ENCODE results near the gene ADCY2. TPM values are rescaled to one million over a fixed set of nuclear protein-coding genes. Genes with fewer than 3 reads are reported as not detected.

ADCY2 gene
- total and polyA plus RNA-seq, 4 donors: 25.4 to 145 (median 71.1) TPM

GRCh38 chr5:7653046-7653445, 257.1 kb downstream of the ADCY2 start:
- Histone ChIP-seq H3K27me3 (ENCODE audit: control insufficient read depth, insufficient read depth, low read length) (no peaks in the 10 kb centered on the region), H3K36me3 (ENCODE audit: control insufficient read depth, insufficient read depth, low read length) (no peaks in the 10 kb centered on the region), H3K27ac (ENCODE audit: low read depth, low read length) (no peak overlapping the region), H3K4me3 (ENCODE audit: low read depth, low read length) (no peak overlapping the region), H3K4me1 (ENCODE audit: control insufficient read depth, insufficient read depth, low read length) (peaks cover 11% of the 10 kb centered on the region), H3K9me3 (ENCODE audit: control insufficient read depth, insufficient read depth, low read length) (peaks cover 1% of the 10 kb centered on the region)
- WGBS (ENCODE audit: insufficient coverage): no CpG with 5 or more reads among the region's 6 CpGs
- peak in 1 of 6 donors; percentile 17 for DNase-seq (ENCODE audit: low read depth in 4 of 6, low spot score in 6 of 6)

- Histone ChIP-seq H3K4me3 (ENCODE audit: low read depth, low read length) (no peak overlapping the region), H3K36me3 (ENCODE audit: control insufficient read depth, insufficient read depth, low read length) (no peaks in the 10 kb centered on the region), H3K4me1 (ENCODE audit: control insufficient read depth, insufficient read depth, low read length) (peaks cover 5% of the 10 kb centered on the region), H3K27me3 (ENCODE audit: control insufficient read depth, insufficient read depth, low read length) (no peaks in the 10 kb centered on the region), H3K27ac (ENCODE audit: low read depth, low read length) (no peak overlapping the region), H3K9me3 (ENCODE audit: control insufficient read depth, insufficient read depth, low read length) (peaks cover 1% of the 10 kb centered on the region)
- 95% methylated on average over 3 of the region's 3 CpGs for WGBS (ENCODE audit: insufficient coverage)
- no peak for DNase-seq (ENCODE audit: low read depth in 4 of 6, low spot score in 6 of 6)
Measured at GRCh38 chr5:7657153-7657552, 261.2 kb downstream of the ADCY2 start.

GRCh38 chr5:7659420-7659819, 263.5 kb downstream of the ADCY2 start:
- Histone ChIP-seq H3K27me3 (ENCODE audit: control insufficient read depth, insufficient read depth, low read length) (no peaks in the 10 kb centered on the region), H3K4me3 (ENCODE audit: low read depth, low read length) (no peak overlapping the region), H3K4me1 (ENCODE audit: control insufficient read depth, insufficient read depth, low read length) (peaks cover 5% of the 10 kb centered on the region), H3K36me3 (ENCODE audit: control insufficient read depth, insufficient read depth, low read length) (no peaks in the 10 kb centered on the region), H3K9me3 (ENCODE audit: control insufficient read depth, insufficient read depth, low read length) (no peaks in the 10 kb centered on the region), H3K27ac (ENCODE audit: low read depth, low read length) (no peak overlapping the region)
- WGBS (ENCODE audit: insufficient coverage): no CpG with 5 or more reads among the region's 4 CpGs
- DNase-seq (ENCODE audit: low read depth in 4 of 6, low spot score in 6 of 6): no peak

GRCh38 chr5:7662289-7662688, 266.4 kb downstream of the ADCY2 start:
- Histone ChIP-seq H3K4me1 (ENCODE audit: control insufficient read depth, insufficient read depth, low read length) (peaks cover 3% of the 10 kb centered on the region), H3K9me3 (ENCODE audit: control insufficient read depth, insufficient read depth, low read length) (no peaks in the 10 kb centered on the region), H3K4me3 (ENCODE audit: low read depth, low read length) (no peak overlapping the region), H3K27ac (ENCODE audit: low read depth, low read length) (no peak overlapping the region), H3K36me3 (ENCODE audit: control insufficient read depth, insufficient read depth, low read length) (no peaks in the 10 kb centered on the region), H3K27me3 (ENCODE audit: control insufficient read depth, insufficient read depth, low read length) (no peaks in the 10 kb centered on the region)
- WGBS (ENCODE audit: insufficient coverage): 95% methylated on average over 5 of the region's 6 CpGs
- no peak for DNase-seq (ENCODE audit: low read depth in 4 of 6, low spot score in 6 of 6)

GRCh38 chr5:7663808-7664207, 267.9 kb downstream of the ADCY2 start:
- H3K4me3 ChIP-seq (ENCODE audit: low read depth, low read length): no peak overlapping the region
- H3K27ac ChIP-seq (ENCODE audit: low read depth, low read length): no peak overlapping the region
- no peaks in the 10 kb centered on the region for H3K9me3 ChIP-seq (ENCODE audit: control insufficient read depth, insufficient read depth, low read length)
- no peaks in the 10 kb centered on the region for H3K27me3 ChIP-seq (ENCODE audit: control insufficient read depth, insufficient read depth, low read length)
- WGBS (ENCODE audit: insufficient coverage): 89% methylated on average over 2 of the region's 3 CpGs
- H3K4me1 ChIP-seq (ENCODE audit: control insufficient read depth, insufficient read depth, low read length): peaks cover 3% of the 10 kb centered on the region
- no peak for DNase-seq (ENCODE audit: low read depth in 4 of 6, low spot score in 6 of 6)
- H3K36me3 ChIP-seq (ENCODE audit: control insufficient read depth, insufficient read depth, low read length): no peaks in the 10 kb centered on the region

GRCh38 chr5:7664208-7664607, 268.3 kb downstream of the ADCY2 start:
- H3K4me1 ChIP-seq (ENCODE audit: control insufficient read depth, insufficient read depth, low read length): peaks cover 3% of the 10 kb centered on the region
- DNase-seq (ENCODE audit: low read depth in 4 of 6, low spot score in 6 of 6): no peak
- H3K36me3 ChIP-seq (ENCODE audit: control insufficient read depth, insufficient read depth, low read length): no peaks in the 10 kb centered on the region
- no peaks in the 10 kb centered on the region for H3K27me3 ChIP-seq (ENCODE audit: control insufficient read depth, insufficient read depth, low read length)
- no CpG with 5 or more reads among the region's 2 CpGs for WGBS (ENCODE audit: insufficient coverage)
- H3K27ac ChIP-seq (ENCODE audit: low read depth, low read length): no peak overlapping the region
- H3K4me3 ChIP-seq (ENCODE audit: low read depth, low read length): no peak overlapping the region
- no peaks in the 10 kb centered on the region for H3K9me3 ChIP-seq (ENCODE audit: control insufficient read depth, insufficient read depth, low read length)

- Histone ChIP-seq H3K4me3 (ENCODE audit: low read depth, low read length) (no peak overlapping the region), H3K36me3 (ENCODE audit: control insufficient read depth, insufficient read depth, low read length) (no peaks in the 10 kb centered on the region), H3K9me3 (ENCODE audit: control insufficient read depth, insufficient read depth, low read length) (no peaks in the 10 kb centered on the region), H3K27ac (ENCODE audit: low read depth, low read length) (no peak overlapping the region), H3K4me1 (ENCODE audit: control insufficient read depth, insufficient read depth, low read length) (peaks cover 3% of the 10 kb centered on the region), H3K27me3 (ENCODE audit: control insufficient read depth, insufficient read depth, low read length) (no peaks in the 10 kb centered on the region)
- no peak for DNase-seq (ENCODE audit: low read depth in 4 of 6, low spot score in 6 of 6)
- WGBS (ENCODE audit: insufficient coverage): 93% methylated on average over 2 of the region's 5 CpGs
Measured at GRCh38 chr5:7667216-7667767, 271.4 kb downstream of the ADCY2 start.

- no peaks in the 10 kb centered on the region for H3K9me3 ChIP-seq (ENCODE audit: control insufficient read depth, insufficient read depth, low read length)
- H3K27ac ChIP-seq (ENCODE audit: low read depth, low read length): no peak overlapping the region
- WGBS (ENCODE audit: insufficient coverage): 100% methylated on average over 1 of the region's 1 CpG
- H3K36me3 ChIP-seq (ENCODE audit: control insufficient read depth, insufficient read depth, low read length): no peaks in the 10 kb centered on the region
- no peaks in the 10 kb centered on the region for H3K27me3 ChIP-seq (ENCODE audit: control insufficient read depth, insufficient read depth, low read length)
- H3K4me3 ChIP-seq (ENCODE audit: low read depth, low read length): no peak overlapping the region
- no peak for DNase-seq (ENCODE audit: low read depth in 4 of 6, low spot score in 6 of 6)
- peaks cover 7% of the 10 kb centered on the region for H3K4me1 ChIP-seq (ENCODE audit: control insufficient read depth, insufficient read depth, low read length)
Measured at GRCh38 chr5:7668161-7668560, 272.2 kb downstream of the ADCY2 start.

- Histone ChIP-seq H3K4me1 (ENCODE audit: control insufficient read depth, insufficient read depth, low read length) (peaks cover 11% of the 10 kb centered on the region), H3K9me3 (ENCODE audit: control insufficient read depth, insufficient read depth, low read length) (no peaks in the 10 kb centered on the region), H3K36me3 (ENCODE audit: control insufficient read depth, insufficient read depth, low read length) (no peaks in the 10 kb centered on the region), H3K4me3 (ENCODE audit: low read depth, low read length) (no peak overlapping the region), H3K27ac (ENCODE audit: low read depth, low read length) (no peak overlapping the region), H3K27me3 (ENCODE audit: control insufficient read depth, insufficient read depth, low read length) (no peaks in the 10 kb centered on the region)
- DNase-seq (ENCODE audit: low read depth in 4 of 6, low spot score in 6 of 6): no peak
Measured at GRCh38 chr5:7668627-7669026, 272.7 kb downstream of the ADCY2 start.

GRCh38 chr5:7671381-7671993, 275.5 kb downstream of the ADCY2 start:
- Histone ChIP-seq H3K4me3 (ENCODE audit: low read depth, low read length) (no peak overlapping the region), H3K4me1 (ENCODE audit: control insufficient read depth, insufficient read depth, low read length) (peaks cover 14% of the 10 kb centered on the region), H3K9me3 (ENCODE audit: control insufficient read depth, insufficient read depth, low read length) (no peaks in the 10 kb centered on the region), H3K36me3 (ENCODE audit: control insufficient read depth, insufficient read depth, low read length) (no peaks in the 10 kb centered on the region), H3K27me3 (ENCODE audit: control insufficient read depth, insufficient read depth, low read length) (no peaks in the 10 kb centered on the region), H3K27ac (ENCODE audit: low read depth, low read length) (no peak overlapping the region)
- 54% methylated on average over 2 of the region's 7 CpGs for WGBS (ENCODE audit: insufficient coverage)
- peak in 3 of 6 donors; percentile 25 to 67 (median 64) for DNase-seq (ENCODE audit: low read depth in 4 of 6, low spot score in 6 of 6)
